ENCODE results near the gene GUCY2C.

GRCh38 chr12:14597480-14597879 lies 98.9 kb downstream of the GUCY2C start:
- TF ChIP-seq POLR2A (IDR thresholded peaks at IDR 0.05), result no peak
- TF ChIP-seq CTCF (IDR thresholded peaks at IDR 0.05), result no peak
